ENCODE data around the gene MCRIP2.

Gene MCRIP2

GRCh38 chr16:636206-637080 lies 5.2 kb upstream of the MCRIP2 start, which contains the start of gene METTL26:
TSS of gene METTL26 (minus strand) at chr16:636305. CDS start at chr16:636290, 15 bp downstream.
- FAIRE-seq = peak; percentile 99
- peak; percentile 99 for DNase-seq (ENCODE audit: insufficient read length)

GRCh38 chr16:637081-638018 lies 4.3 kb upstream of the MCRIP2 start:
- FAIRE-seq = peak; percentile 91
- TF ChIP-seq TAF1 (IDR thresholded peaks at IDR 0.05; ENCODE audit: borderline replicate concordance, low read depth, low read length) (no peak), POLR2AphosphoS5 (IDR thresholded peaks at IDR 0.05; ENCODE audit: low read depth, low read length) (no peak), POLR2A (IDR thresholded peaks at IDR 0.05; ENCODE audit: low read depth, low read length) (no peak)

More at GRCh38 chr16:636206-637080, 5.2 kb upstream of the MCRIP2 start, which contains the start of gene METTL26:
- TF ChIP-seq TAF1 (IDR thresholded peaks at IDR 0.05; ENCODE audit: borderline replicate concordance, low read depth, low read length) (no peak; the same call in 1 of the 2 replicates), POLR2A (IDR thresholded peaks at IDR 0.05; ENCODE audit: low read depth, low read length) (peak; percentile 68), POLR2AphosphoS5 (IDR thresholded peaks at IDR 0.05; ENCODE audit: low read depth, low read length) (peak; percentile 39; the same call in 1 of the 2 replicates)

GRCh38 chr16:638034-638543 lies 3.5 kb upstream of the MCRIP2 start:
- no peak for TF ChIP-seq POLR2A (IDR thresholded peaks at IDR 0.05; ENCODE audit: low read depth, low read length)
- DNase-seq (ENCODE audit: insufficient read length) = no peak
- FAIRE-seq = no peak

More at GRCh38 chr16:637081-638018, 4.3 kb upstream of the MCRIP2 start:
- peak; percentile 99 for DNase-seq (ENCODE audit: insufficient read length)

- peak; percentile 51 for FAIRE-seq
- no peak for TF ChIP-seq POLR2A (IDR thresholded peaks at IDR 0.05; ENCODE audit: low read depth, low read length)
- no peak for TF ChIP-seq POLR2AphosphoS5 (IDR thresholded peaks at IDR 0.05; ENCODE audit: low read depth, low read length)
- TF ChIP-seq TAF1 (IDR thresholded peaks at IDR 0.05; ENCODE audit: borderline replicate concordance, low read depth, low read length) = no peak
- DNase-seq (ENCODE audit: insufficient read length) = no peak
Observed at GRCh38 chr16:638836-639235, 2.8 kb upstream of the MCRIP2 start.

- TF ChIP-seq POLR2AphosphoS5 (IDR thresholded peaks at IDR 0.05; ENCODE audit: low read depth, low read length) (no peak), POLR2A (IDR thresholded peaks at IDR 0.05; ENCODE audit: low read depth, low read length) (no peak), TAF1 (IDR thresholded peaks at IDR 0.05; ENCODE audit: borderline replicate concordance, low read depth, low read length) (no peak)
- DNase-seq (ENCODE audit: insufficient read length) (no peak), FAIRE-seq (no peak)
Observed at GRCh38 chr16:640614-641013, 1.0 kb upstream of the MCRIP2 start.

- TF ChIP-seq POLR2A (IDR thresholded peaks at IDR 0.05; ENCODE audit: low read depth, low read length) (no peak; the same call in 1 of the 2 replicates), TAF1 (IDR thresholded peaks at IDR 0.05; ENCODE audit: borderline replicate concordance, low read depth, low read length) (no peak), POLR2AphosphoS5 (IDR thresholded peaks at IDR 0.05; ENCODE audit: low read depth, low read length) (no peak)
- DNase-seq (ENCODE audit: insufficient read length) = peak; percentile 73
- FAIRE-seq = peak; percentile 81
Observed at GRCh38 chr16:642189-643049, 791 bp downstream of the MCRIP2 start.

GRCh38 chr16:643050-643368 lies 1.4 kb downstream of the MCRIP2 start:
- TF ChIP-seq POLR2AphosphoS5 (IDR thresholded peaks at IDR 0.05; ENCODE audit: low read depth, low read length) = no peak
- no peak for TF ChIP-seq TAF1 (IDR thresholded peaks at IDR 0.05; ENCODE audit: borderline replicate concordance, low read depth, low read length)
- TF ChIP-seq POLR2A (IDR thresholded peaks at IDR 0.05; ENCODE audit: low read depth, low read length) = no peak
- DNase-seq (ENCODE audit: insufficient read length) (no peak), FAIRE-seq (no peak)

GRCh38 chr16:644556-644955 lies 2.9 kb downstream of the MCRIP2 start:
- no peak for TF ChIP-seq TAF1 (IDR thresholded peaks at IDR 0.05; ENCODE audit: borderline replicate concordance, low read depth, low read length)
- TF ChIP-seq POLR2AphosphoS5 (IDR thresholded peaks at IDR 0.05; ENCODE audit: low read depth, low read length) = no peak
- no peak for TF ChIP-seq POLR2A (IDR thresholded peaks at IDR 0.05; ENCODE audit: low read depth, low read length)
- FAIRE-seq (no peak), DNase-seq (ENCODE audit: insufficient read length) (no peak)

- no peak for TF ChIP-seq POLR2A (IDR thresholded peaks at IDR 0.05; ENCODE audit: low read depth, low read length)
- FAIRE-seq (no peak), DNase-seq (ENCODE audit: insufficient read length) (no peak)
Observed at GRCh38 chr16:645852-646678, 4.4 kb downstream of the MCRIP2 start.

- TF ChIP-seq POLR2A (IDR thresholded peaks at IDR 0.05; ENCODE audit: low read depth, low read length) = no peak
- no peak for TF ChIP-seq TAF1 (IDR thresholded peaks at IDR 0.05; ENCODE audit: borderline replicate concordance, low read depth, low read length)
- TF ChIP-seq POLR2AphosphoS5 (IDR thresholded peaks at IDR 0.05; ENCODE audit: low read depth, low read length) = no peak
- no peak for FAIRE-seq
- DNase-seq (ENCODE audit: insufficient read length) = no peak
Observed at GRCh38 chr16:646679-647172, 5.1 kb downstream of the MCRIP2 start.
